ENCODE data around the gene CDV3.

DNA sequence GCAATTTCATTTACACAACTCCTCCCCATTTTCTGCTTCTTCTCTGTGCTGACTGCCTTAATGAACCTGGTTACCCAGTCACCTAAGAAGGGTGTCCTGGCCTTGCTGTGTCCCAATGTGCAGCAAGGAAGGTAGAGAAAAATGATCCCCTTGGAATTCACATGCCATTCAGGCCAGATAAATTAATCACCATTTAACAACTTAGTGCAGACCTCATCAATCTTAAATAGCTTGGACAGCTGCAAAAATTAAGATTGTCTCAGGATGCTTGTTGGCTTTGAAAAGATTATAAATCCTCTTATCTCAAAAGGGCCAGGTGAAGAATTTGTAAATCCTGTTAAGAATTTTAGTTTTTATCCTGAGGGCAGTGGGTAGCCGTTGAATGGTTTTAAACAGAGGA, 9.7 kb upstream of the CDV3 start:
- TF ChIP-seq, protein P1, sequence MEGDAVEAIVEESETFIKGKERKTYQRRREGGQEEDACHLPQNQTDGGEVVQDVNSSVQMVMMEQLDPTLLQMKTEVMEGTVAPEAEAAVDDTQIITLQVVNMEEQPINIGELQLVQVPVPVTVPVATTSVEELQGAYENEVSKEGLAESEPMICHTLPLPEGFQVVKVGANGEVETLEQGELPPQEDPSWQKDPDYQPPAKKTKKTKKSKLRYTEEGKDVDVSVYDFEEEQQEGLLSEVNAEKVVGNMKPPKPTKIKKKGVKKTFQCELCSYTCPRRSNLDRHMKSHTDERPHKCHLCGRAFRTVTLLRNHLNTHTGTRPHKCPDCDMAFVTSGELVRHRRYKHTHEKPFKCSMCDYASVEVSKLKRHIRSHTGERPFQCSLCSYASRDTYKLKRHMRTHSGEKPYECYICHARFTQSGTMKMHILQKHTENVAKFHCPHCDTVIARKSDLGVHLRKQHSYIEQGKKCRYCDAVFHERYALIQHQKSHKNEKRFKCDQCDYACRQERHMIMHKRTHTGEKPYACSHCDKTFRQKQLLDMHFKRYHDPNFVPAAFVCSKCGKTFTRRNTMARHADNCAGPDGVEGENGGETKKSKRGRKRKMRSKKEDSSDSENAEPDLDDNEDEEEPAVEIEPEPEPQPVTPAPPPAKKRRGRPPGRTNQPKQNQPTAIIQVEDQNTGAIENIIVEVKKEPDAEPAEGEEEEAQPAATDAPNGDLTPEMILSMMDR (conservative IDR thresholded peaks at IDR 0.05; ENCODE audit: low read depth, low read length), result no peak
- TF ChIP-seq EZH2 (IDR thresholded peaks at IDR 0.05; ENCODE audit: borderline replicate concordance, low read depth, low read length, poor library complexity, severe bottlenecking), result no peak

Data from A673 (cell line).